GM10847 (cell line): ENCODE data around the gene PLCL1.

Experiments used
- POLR2A ChIP-seq: IDR thresholded peaks from 2 replicates; pipeline ENCODE4 v1.6.1; 2011; ENCODE audit not compliant: insufficient read length; ENCODE audit errors: extremely low read depth

The PLCL1 gene

DNA sequence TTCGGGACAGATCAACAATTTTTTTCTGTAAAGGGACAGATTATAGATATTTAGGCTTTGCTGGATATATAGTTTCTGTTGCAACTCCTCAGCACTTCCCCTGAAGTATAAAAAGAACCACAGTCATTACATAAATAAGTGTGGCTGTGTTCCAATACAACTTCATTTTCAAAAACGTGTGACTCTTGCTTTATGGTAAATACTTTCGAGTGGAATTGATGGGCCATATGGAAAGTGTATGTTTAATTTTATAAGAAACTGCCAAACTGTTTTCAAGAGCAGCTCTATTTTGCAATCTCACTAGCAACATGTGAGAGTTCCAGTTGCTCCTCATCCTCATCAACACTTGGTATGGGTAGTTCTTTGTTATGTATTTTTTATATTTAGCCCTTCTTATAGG, 370.9 kb downstream of the PLCL1 start:
- TF ChIP-seq POLR2A: no peak

DNA sequence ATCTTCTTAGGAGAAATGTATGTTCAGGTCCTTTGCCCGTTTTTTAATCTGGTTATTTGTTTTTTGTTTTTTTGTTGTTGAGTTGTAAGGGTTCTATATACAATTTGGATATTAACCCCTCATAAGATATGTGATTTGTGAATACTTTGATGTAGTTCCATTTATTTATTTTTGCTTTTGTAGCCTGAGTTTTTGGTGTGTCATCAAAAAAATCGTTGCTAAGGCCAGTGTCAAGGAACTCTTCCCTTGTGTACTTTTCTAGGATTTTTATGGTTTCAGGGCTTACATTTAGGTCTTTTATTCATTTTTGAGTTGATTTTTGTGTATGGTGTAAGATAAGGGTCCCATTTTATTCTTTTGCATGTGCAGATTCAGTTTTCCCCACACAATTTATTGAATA, 372.6 kb downstream of the PLCL1 start:
- no peak for TF ChIP-seq POLR2A

DNA sequence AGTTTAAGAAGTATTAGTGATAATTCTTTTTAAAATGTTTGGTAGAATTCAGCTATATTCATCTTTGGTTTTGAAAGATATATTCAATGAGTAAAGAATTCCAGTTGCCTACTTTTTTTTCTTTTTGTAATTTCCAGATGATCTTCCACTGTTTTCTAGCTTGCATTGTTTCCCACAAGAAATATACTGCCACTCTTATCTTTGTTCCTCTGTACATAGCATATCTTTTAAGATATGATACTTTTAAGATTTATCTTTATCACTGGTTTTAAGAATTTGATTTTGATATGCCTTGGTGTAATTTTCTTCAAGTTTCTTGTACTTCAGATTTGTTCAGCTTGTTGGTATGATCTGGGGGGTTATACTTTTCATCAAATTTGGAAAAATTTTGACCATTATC, 374.4 kb downstream of the PLCL1 start:
- TF ChIP-seq POLR2A: no peak

- no peak for TF ChIP-seq POLR2A
Observed at GRCh38 chr2:198186257-198186656, 381.9 kb downstream of the PLCL1 start.

DNA sequence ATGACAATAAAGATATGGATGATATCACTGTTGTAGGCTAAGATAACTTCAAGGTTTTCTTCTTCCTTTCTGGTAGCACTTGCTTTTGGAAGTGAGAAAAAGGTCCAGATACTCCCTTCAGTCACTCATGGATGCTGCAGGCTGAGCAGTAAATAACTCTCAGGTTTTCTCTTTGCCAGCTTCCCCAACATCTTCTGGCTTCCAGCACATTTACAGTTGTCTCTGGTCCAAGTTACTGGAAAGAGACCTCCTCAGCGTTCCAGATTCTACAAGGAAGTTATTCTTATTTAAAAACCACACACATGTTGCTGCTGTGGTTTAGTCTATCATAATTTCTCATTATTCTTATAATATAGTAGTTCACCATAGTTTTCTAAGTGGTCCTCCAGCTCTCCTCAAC, 383.4 kb downstream of the PLCL1 start:
- TF ChIP-seq POLR2A: no peak

GRCh38 chr2:198188982-198189381, 384.6 kb downstream of the PLCL1 start:
- no peak for TF ChIP-seq POLR2A

DNA sequence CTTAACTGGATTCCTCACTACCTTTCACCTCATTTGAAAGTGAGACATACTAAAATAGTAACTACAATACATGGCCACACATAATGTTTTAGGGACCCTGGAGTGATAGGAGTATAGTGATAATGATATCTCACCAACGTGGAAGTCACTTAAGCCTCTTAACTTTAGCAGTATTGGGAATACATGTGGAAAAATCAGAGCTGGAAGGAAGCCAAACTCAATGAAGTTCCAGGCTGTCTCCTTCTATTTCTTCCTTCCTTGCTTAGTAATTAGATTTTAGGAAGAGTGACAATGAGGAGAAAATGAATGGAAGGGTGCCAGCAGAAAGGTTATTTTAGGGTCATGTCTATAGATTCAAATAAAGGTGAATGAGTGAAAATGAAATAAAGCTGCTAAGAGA, 387.3 kb downstream of the PLCL1 start:
- TF ChIP-seq POLR2A: no peak
